GM18517 (cell line): ENCODE measurements around the gene CEPT1.
"Not testable (repeated sequence)": the region's sequence is repeated elsewhere in the genome, so short reads cannot be mapped to it uniquely, and the experiment has no call there.

Source experiments
- ATAC-seq: cut with Tn5 transposase; IDR thresholded peaks from one replicate; pipeline ENCODE4 v1.9.1; 2021; ENCODE audit warnings: mild to moderate bottlenecking, moderate library complexity; ENCODE audit not compliant: unreplicated experiment

CEPT1 gene

DNA sequence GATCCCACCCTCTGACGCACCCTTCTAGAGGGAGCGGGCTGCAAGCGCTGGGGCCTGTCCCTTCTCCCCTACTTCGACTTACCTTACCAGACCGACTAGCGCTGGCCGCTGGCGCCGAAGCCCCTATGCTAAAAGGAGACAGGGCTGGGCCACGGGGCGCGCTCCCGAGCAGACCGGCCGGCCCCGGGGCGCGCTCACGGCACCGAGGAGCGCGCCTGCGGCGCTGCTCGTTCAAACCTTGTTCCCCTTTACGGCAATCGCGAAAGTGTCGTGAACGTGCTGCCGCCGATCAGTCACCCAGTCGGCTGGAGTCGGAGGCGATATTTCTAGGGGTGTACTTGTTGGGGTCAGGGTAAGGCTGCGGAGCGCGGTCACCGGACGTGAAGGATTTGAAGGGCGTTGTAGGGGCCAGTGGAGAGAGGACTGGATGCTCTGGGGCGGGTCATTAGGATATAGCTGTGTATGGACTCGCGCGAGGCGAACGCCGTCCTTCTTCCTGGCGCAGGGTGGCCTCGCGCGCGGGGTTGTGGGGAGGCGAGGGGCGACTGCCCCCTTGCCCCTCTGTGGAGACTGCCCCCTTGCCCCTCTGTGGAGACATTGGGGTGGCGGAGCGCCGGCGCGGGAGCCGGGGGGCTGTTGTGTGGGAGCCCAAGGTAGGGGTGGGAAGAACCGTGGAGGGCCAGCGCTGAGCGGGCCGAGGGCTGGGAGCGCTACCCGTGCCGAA is at the start of gene CEPT1, which contains the start of gene DRAM2:
CEPT1 (plus strand) TSS at position 268 of the 724 bp plus-strand sequence. CDS start 7,492 bp downstream, outside the sequence.
DRAM2 (minus strand) TSS at position 138 of the 724 bp plus-strand sequence. CDS start 8,539 bp downstream, outside the sequence.
- ATAC-seq, result peak; percentile 65

DNA sequence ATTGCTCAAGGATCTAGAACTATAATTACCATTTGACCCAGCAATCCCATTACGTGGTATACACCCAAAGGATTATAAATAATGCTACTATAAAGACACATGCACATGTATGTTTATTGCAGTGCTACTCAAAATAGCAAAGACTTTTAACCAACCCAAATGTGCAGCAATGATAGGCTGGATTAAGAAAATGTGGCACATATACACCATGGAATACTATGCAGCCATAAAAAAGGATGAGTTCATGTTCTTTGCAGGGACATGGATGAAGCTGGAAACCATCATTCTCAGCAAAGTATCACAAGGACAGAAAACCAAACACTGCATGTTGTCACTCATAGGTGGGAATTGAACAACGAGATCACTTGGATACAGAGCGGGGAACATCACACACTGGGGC is 44.6 kb upstream of the CEPT1 start:
- not testable (repeated sequence) for ATAC-seq

- ATAC-seq, result no peak
These were observed 42.5 kb upstream of the CEPT1 start for GRCh38 chr1:111097356-111098099.

DNA sequence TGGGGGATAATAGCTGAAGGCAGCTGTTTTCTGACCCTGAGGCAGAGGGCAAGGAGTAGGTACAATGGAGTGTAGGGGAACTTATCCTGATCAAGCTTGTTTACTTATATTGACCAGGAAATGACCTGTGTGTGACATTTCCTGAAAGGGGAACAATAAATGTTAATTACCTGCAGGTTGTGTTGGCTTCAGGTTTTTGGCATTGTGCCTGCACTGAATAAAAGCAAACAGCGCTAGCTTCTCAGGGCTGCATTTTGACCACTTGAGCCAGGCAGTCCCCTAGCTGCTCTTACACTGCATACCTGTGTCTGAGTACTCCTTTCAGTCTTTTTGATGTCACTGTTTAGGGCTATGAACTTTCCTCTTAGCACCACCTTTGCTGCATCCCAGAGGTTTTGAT is 40.7 kb upstream of the CEPT1 start:
- no peak for ATAC-seq

DNA sequence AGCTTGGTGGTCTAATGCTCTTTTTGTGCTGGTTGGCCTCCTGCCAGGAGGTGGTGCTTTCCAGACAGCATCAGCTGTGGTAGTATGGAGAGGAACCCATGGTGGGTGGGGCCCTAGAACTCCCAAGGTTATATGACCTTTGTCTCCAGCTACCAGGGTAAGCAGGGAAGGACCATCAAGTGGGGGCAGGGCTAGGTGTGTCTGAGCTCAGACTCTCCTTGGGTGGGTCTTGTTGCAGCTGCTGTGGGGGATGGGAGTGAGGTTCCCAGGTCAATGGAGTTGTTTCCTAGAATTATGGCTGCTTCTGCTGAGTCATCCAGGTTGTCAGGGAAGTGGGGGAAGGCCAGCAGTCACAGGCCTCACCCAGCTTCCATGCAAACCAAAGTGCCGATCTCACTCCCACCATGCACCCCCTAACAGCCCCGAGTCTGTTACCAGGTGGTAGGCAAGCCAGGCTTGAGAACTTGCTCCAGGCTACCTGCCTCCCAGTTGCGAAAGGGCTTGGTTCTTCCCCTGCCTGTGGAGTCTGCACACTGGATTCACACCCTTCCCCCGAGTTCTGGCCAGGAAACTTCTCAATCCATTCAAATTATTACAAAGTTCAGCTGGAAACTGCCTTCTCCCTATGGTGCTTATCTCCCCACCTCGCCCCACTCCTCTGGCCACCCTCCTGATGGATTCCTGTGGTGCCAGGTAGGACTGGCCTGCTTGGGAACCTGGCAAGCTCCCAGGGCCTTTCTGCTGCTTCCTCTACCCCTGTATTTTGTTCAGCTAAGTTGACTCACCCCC is 38.0 kb upstream of the CEPT1 start:
- no peak for ATAC-seq

GRCh38 chr1:111104981-111105380 is 35.0 kb upstream of the CEPT1 start:
- no peak for ATAC-seq

GRCh38 chr1:111110197-111110899 is 29.7 kb upstream of the CEPT1 start:
- ATAC-seq, result no peak

- ATAC-seq, result no peak
These were observed 23.5 kb upstream of the CEPT1 start for GRCh38 chr1:111116496-111116895.

GRCh38 chr1:111126354-111126753 is 13.7 kb upstream of the CEPT1 start:
- no peak for ATAC-seq

DNA sequence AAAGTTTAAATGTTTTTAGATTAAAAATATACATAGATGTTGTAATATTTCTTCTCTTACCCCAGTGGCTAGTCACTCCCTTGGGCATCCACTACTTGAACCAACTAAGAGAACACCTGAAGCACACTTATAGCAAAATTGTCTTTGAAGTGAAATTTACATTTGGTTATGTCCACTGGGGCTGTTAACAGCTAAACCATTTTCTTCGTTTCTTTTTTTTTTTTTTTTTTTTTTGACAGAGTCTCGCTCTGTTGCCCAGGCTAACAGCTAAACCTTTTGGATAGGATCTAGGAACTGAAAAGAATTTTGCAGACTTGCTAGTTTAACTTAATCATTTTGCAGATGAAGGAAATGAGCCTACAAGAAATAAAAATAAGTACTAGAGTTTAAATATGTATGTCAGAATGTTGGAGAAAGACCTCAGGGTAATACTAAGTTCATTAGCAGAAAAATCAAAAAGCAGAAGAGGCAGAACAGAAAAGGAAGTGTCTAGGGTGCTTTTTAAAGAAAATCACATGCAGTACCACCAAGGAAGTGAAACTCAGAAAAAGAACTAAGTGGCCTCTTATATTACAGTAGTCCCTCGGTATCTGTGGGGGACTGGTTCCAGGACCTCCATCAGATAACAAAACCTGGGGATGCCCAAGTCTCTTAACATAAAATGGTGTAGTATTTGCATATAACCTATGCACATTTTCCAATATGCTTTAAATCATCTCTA is 11.9 kb upstream of the CEPT1 start:
- peak; percentile 76 for ATAC-seq

DNA sequence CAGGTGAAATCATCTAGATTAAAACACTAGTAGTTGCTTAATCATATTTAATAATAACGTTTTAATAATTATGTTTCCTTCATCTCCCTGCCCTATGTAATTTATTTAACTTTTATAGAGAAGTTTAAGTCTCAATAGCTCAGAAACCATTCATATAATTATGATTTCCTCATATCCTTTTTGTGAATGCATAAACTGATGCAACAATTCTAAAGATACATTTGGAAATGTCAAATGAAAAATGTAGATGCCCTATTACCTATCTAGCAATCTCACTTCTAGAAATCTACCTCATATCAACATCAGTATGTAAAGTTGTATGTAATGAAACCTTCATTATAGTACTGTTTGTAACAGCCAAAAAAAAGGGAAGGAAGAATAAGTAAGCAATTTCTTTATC is 10.6 kb upstream of the CEPT1 start:
- no peak for ATAC-seq

DNA sequence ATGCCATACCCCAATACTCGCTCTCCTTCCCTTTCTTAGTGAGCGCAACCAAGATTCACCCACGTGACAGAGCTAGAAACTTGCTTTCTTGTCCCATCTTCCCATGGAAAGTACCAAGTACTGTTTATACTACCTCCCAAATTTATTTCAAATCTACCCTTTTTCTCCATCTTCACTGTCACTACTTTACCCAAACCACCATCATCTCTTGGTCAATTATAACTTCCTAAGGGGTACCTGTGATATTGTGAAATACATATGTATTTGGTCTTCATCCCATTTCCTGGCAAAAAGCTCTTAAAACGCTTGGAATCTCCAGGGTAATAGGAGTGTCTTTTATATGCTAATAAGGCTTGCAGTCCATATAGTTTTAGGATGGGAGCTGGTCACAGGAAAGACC is 8.3 kb upstream of the CEPT1 start:
- ATAC-seq, result no peak

- no peak for ATAC-seq
These were observed 6.2 kb upstream of the CEPT1 start for GRCh38 chr1:111133866-111134265.

- ATAC-seq, result peak; percentile 42
These were observed 583 bp upstream of the CEPT1 start for GRCh38 chr1:111139324-111139955.

DNA sequence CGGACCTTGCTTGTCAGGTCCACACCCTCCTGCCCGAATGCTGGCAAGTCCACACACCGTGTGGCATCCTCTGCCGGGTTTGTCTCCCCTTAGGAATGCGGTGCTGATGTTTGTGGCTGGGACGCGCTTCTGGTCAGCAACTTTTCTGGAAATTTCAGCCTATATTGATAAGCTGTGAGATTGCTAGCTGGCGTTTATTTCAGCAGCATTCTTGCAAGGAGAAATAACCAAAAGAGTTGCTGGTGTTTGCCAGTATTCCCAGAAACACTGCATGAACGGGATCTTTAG is 601 bp downstream of the CEPT1 start:
- no peak for ATAC-seq

DNA sequence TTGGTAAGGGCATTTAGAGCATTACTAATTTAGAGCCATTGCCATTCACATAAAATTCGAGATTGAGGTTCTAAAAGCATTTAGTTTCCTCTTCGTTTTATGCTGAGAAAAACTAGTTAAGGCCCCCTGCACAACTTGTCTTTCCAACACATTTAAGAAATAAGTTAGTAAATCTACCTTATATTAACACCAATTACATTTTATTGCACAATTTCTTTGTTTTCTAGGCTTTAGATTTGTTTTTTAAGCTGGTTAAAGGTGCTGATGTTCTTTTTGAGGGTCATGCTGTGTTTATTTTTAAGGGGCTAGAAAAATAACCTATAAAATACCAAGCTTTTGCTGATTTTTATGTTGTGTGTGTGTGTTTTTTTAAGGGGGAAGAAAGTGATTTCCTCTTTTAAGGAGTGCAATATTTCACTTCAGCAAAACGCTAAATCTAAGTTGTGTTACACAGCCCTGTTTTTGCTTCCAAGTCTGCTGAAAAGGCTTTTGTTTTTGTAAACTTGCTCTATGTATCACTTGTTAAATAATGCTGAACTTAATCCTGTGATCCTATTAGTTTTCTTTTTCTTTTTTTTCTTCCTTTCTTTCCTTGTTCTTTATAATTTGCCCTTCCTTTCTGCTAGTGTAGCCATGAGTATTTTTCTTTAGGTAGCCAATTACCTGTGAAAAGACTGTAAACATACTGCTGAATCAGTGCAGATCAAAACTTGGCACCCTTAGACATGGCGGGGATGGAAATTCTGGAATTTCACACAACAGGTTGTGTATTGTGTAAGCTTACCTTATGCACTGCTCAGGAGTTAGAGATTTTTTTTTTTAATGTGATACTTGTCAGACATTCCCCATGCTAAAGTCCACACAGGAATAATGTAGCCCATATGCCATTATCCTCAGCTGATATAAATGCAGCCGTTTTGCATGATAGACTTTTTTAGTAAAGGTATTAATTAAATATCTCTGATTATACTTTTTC is 1.5 kb downstream of the CEPT1 start:
- no peak for ATAC-seq

DNA sequence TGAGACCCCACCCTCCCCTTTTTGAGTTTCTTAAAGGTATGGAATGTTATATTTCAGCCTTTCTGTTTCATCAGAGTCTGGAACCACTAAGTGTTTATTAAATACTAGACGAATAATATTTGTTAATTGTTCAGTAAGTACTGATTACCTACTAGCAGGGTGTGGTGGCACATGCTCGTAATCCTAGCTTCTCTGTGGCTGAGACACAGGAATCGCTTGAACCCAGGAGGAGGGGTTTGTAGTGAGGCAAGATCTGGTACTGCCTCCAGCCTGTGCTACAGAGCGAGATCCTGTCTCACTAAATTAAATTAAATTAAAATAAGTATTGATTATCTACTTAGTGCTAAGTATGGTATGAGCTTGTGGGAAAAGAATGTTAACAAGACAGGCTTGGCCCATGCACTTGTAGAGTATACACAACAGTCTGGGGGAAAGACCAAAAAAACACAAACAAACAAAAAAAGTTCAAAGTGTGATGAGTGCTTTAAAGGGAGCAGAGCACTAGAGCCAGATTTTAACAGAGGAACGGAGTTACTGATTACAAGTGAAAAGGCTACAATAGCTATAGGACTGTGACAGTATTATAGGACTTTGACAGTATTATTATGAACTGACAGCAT is 2.4 kb downstream of the CEPT1 start:
- no peak for ATAC-seq

DNA sequence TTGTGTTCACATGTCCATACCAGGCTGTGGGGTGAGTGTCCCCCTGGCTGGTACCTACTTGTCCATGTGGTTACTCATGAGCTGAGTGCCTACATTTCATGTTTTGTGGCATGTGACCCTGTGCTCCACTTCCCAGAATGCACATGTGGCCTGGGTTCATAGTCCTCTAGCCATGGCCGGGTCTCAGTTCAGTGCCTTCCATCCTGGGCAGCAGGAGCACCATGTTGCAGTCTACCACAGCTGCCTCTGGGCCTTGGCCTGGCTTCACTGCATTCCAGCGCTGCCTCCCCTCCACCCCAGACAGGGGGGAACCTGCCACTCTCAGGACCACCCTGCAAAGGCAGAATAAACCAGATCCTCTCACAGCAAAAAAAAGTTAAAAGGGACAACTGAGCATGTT is 5.5 kb downstream of the CEPT1 start:
- ATAC-seq, result no peak
